Naive B cell (primary cell): ENCODE results near the gene ZNF487. TPM values are rescaled to one million over a fixed set of nuclear protein-coding genes. Genes with fewer than 3 reads are reported as not detected.
"Not testable (repeated sequence)": the region's sequence is repeated elsewhere in the genome, so short reads cannot be mapped to it uniquely, and the experiment has no call there.

Experiments used
- ATAC-seq, 2 donors: fragments of 150-1000 bp; cut with Tn5 transposase; 2 replicates each; pipeline ENCODE4 v1.10.0; 2021; ENCODE audit warnings: low read depth in 2 of 2, mild to moderate bottlenecking in 2 of 2, moderate library complexity in 2 of 2
- DNase-seq: peaks from one replicate; pipeline ENCODE4 v3.0.0; 2022
- H3K27ac Mint-ChIP-seq, 6 donors: one replicate each; pipeline ENCODE4 v1.8.0; 2020 to 2022; ENCODE audit warnings: mild to moderate bottlenecking in 6 of 6, mixed read lengths in 6 of 6, moderate library complexity in 5 of 6, inconsistent platforms in 2 of 6
- H3K27me3 Mint-ChIP-seq, 3 donors: one replicate each; pipeline ENCODE4 v1.8.0; 2021 to 2022; ENCODE audit warnings: mixed read lengths in 3 of 3, mild to moderate bottlenecking in 1 of 3
- H3K36me3 Mint-ChIP-seq, 2 donors: one replicate each; pipeline ENCODE4 v1.8.0; 2020 to 2022; ENCODE audit warnings: mixed read lengths in 2 of 2, inconsistent platforms in 1 of 2, mild to moderate bottlenecking in 1 of 2
- H3K4me1 Mint-ChIP-seq, 3 donors: one replicate each; pipeline ENCODE4 v1.8.0; 2020 to 2022; ENCODE audit warnings: mixed read lengths in 3 of 3, inconsistent platforms in 1 of 3, mild to moderate bottlenecking in 1 of 3, moderate library complexity in 1 of 3
- H3K4me3 Mint-ChIP-seq, 8 donors: one replicate each; pipeline ENCODE4 v1.8.0; 2020 to 2022; ENCODE audit warnings: mild to moderate bottlenecking in 8 of 8, mixed read lengths in 8 of 8, moderate library complexity in 8 of 8, inconsistent platforms in 2 of 8
- H3K9me3 Mint-ChIP-seq, 7 donors: one replicate each; pipeline ENCODE4 v1.8.0; 2020 to 2022; ENCODE audit warnings: mixed read lengths in 7 of 7, mild to moderate bottlenecking in 5 of 7, inconsistent platforms in 2 of 7, moderate library complexity in 1 of 7
- polyA plus RNA-seq, 6 donors: library from polyadenylated mRNA; unstranded; fragments of 300-500 nt; fragmentation: Illumina TruSeq; gene quantifications; one replicate each; pipeline ENCODE4 v1.2.3, GENCODE V29; 2021; ENCODE audit warnings: low read depth in 6 of 6

ZNF487 gene
- polyA plus RNA-seq, 6 donors from 2014 or later: 5.6 to 18.3 (median 9.2) TPM

DNA sequence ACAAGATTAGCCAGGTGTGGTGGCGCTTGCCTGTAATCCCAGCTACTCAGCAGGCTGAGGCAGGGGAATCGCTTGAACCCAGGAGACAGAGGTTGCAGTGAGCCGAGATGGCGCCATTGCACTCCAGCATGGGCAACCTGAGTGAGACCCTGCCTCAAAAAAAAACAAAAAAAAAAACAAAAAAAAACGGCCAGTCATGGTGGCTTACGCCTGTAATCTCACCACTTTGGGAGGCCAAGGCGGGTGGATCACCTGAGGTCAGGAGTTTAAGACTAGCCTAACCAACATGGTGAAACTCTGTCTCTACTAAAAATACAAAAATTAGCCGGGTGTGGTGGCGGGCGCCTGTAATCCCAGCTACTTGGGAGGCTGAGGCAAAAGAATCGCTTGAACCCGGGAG, 10.4 kb upstream of the ZNF487 start:
- peaks cover 3 to 26% (median 10%) of the 10 kb centered on the region in 3 donors for H3K4me1 Mint-ChIP-seq
- not testable (repeated sequence) for H3K36me3 Mint-ChIP-seq, DNase-seq, H3K27ac Mint-ChIP-seq, ATAC-seq, H3K27me3 Mint-ChIP-seq, H3K9me3 Mint-ChIP-seq
- H3K4me3 Mint-ChIP-seq: peak overlapping the region in 1 of 8 donors; percentile 1

DNA sequence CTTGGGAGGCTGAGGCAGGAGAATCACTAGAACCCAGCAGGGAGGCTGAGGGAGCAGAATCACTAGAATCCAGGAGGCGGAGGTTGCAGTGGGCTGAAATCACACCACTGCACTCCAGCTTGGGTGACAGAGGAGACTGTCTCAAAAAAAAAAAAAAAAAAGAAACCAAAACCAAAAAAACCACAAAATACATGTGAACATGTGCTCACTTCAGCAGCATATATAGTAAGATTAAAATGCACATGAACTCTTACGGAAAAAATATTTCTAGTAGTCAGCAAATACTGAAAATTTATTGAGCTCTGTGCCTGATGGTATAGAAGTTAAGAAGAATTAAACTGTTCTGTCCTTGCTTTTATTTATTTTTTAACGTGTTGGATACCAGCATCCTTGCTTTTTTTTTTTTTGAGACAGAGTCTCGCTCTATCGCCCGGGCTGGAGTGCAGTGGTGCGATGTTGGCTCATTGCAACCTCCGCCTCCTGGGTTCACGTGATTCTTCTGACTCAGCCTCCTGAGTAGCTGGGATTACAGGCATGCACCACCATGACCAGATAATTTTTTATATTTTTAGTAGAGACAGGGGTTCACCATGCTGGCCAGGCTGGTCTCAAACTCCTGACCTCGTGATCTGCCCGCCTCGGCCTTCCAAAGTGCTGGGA, 9.6 kb upstream of the ZNF487 start:
- peak overlapping the region; percentile 63 to 93 (median 84) for H3K27ac Mint-ChIP-seq

DNA sequence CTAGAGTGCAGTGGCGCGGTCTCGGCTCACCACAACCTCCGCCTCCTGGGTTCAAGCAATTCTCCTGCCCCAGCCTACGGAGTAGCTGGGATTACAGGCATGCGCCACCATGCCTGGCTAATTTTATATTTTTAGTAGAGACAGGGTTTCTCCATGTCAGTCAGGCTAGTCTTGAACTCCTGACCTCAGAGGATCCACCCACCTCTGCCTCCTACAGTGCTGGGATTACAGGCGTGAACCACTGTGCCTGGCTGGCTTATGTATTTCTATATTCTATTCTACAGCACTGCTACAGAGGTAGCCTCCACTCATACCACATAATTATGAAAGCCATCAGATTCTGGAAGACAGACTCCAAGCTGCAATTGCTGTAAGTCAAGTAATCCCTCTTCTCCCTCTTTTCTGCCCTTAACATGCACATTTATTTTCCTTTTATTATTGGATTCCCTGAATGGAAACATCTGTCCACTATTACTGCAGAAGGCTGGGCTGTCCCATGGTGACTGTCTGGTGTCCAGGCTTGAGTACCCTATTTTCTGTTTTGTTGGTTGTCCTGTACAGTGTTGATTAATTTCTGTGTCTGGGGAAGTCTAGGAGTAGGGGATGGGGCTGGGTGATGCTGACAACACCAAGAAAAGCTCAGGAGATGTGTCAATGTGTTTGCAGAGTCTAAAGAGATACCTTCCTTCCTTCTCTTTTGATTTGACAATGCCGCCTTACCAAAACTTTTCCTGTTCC, 5.8 kb upstream of the ZNF487 start:
- Mint-ChIP-seq H3K4me1 (peaks cover 0 to 22% (median 8%) of the 10 kb centered on the region in 3 donors), H3K27me3 (no peaks in the 10 kb centered on the region), H3K9me3 (no peaks in the 10 kb centered on the region), H3K27ac (peak overlapping the region in 2 of 6 donors; percentile 4 to 62), H3K4me3 (peak overlapping the region in 1 of 8 donors; percentile 54), H3K36me3 (no peaks in the 10 kb centered on the region)
- ATAC-seq: no peak
- DNase-seq: no peak

More for the DNA sequence above, 9.6 kb upstream of the ZNF487 start:
- ATAC-seq: peak; percentile 92 to 94
- Mint-ChIP-seq H3K4me1 (peaks cover 0 to 20% (median 8%) of the 10 kb centered on the region in 3 donors), H3K36me3 (no peaks in the 10 kb centered on the region), H3K27me3 (no peaks in the 10 kb centered on the region), H3K9me3 (no peaks in the 10 kb centered on the region), H3K4me3 (peak overlapping the region; percentile 13 to 86 (median 78))
- DNase-seq: peak; percentile 53

DNA sequence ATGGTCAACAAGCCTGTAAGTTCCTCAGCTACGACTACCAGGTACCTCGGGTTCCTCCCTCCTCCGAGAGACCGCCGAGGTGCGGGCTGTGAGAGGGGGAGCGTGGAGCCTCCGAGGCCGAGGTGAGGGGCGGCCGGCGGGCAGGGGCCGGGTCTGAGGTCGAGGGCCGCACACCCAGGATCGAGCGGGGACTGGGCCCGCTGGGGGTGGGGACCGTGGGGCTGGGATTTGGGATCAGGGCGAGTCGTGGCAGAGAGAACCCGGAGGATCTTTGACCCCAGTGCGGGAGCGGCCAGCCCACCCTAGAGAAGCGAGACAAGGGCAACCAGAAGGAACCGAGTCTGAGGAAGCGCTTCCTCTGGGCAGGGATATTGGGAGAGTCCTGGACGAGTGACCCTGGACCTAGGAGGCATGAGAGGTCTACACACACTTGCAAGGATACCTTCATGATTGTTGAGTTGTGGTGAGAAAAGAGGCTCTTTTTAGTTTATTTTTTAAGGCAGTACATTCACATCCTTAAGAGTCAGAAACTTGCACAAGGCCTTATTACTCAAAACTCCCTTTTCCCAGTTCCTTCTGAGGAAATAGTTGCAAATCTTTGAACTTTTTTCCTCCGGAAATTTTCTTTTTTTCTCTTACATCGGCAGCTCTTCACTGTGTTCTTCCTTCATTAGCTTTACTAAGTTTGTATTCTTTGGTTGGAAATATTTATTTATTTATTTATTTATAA, 395 bp downstream of the ZNF487 start:
- Mint-ChIP-seq H3K4me3 (peak overlapping the region; percentile 87 to 99 (median 97)), H3K4me1 (peaks cover 27 to 43% (median 39%) of the 10 kb centered on the region in 3 donors), H3K9me3 (no peaks in the 10 kb centered on the region), H3K36me3 (no peaks in the 10 kb centered on the region), H3K27me3 (no peaks in the 10 kb centered on the region), H3K27ac (peak overlapping the region; percentile 96 to 100 (median 99))
- ATAC-seq: peak; percentile 83 to 84
- DNase-seq: no peak

DNA sequence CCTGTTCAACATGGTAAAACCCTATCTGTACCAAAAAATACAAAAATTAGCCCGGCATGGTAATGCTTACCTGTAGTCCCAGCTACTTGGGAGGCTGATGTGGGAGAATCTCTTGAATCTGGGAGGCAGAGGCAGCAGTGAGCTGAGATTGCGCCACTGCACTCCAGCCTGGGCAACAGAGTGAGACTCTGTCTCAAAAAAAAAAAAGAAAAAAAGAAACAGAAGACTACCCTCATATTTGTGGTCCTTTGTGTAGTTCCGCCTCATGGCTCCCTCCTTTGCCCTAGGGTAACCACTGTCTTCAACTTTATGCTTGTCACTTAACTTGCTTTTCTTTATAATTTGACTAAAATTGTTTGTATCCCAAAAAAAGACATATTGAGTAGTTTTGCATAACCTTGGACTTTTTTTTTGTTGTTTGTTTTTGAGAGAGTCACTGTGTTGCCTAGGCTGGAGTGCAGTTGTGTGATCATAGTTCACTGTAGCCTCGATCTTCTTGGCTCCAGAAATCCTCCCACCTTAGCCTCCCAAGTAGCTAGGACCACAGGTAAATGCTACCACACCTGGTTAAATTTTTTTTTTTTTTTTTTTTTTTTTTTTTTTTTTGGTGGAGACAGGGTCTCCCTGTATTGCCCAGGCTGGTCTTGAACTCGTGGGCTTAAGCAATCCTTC, 3.7 kb downstream of the ZNF487 start:
- Mint-ChIP-seq H3K27ac (peak overlapping the region; percentile 21 to 84 (median 47)), H3K4me3 (peak overlapping the region in 5 of 8 donors; percentile 12 to 64 (median 37))

DNA sequence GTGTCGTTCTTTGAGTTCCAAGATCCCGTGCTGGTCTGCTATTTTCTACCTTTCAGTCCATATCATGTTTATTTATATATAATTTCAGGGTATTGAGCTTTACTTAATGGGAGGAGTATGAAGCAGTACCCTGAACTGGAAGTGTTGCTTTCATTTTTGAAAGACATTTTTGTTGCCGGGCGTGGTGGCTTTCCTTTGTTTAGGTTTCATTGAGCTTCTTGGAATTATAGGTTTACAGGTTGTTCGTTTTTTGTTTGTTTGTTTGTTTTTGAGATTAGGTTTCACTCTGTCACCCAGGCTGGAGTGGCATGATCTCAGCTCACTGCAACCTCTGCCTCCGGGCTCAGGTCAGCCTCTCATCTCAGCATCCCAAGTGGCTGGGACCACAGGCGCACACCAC, 7.4 kb downstream of the ZNF487 start:
- H3K27ac Mint-ChIP-seq: no peak overlapping the region
- DNase-seq (no peak), ATAC-seq (no peak)
- peaks cover 0 to 15% (median 0%) of the 10 kb centered on the region in 7 donors for H3K9me3 Mint-ChIP-seq
- no peak overlapping the region for H3K4me3 Mint-ChIP-seq
- H3K4me1 Mint-ChIP-seq: peaks cover 9 to 17% (median 15%) of the 10 kb centered on the region in 3 donors
- no peaks in the 10 kb centered on the region for H3K27me3 Mint-ChIP-seq
- peaks cover 0 to 9% of the 10 kb centered on the region in 2 donors for H3K36me3 Mint-ChIP-seq

More for the DNA sequence above, 3.7 kb downstream of the ZNF487 start:
- peaks cover 27 to 43% (median 36%) of the 10 kb centered on the region in 3 donors for H3K4me1 Mint-ChIP-seq
- ATAC-seq (no peak), DNase-seq (no peak)
- no peaks in the 10 kb centered on the region for H3K27me3 Mint-ChIP-seq
- H3K9me3 Mint-ChIP-seq: peaks cover 0 to 9% (median 0%) of the 10 kb centered on the region in 7 donors
- H3K36me3 Mint-ChIP-seq: peaks cover 0 to 9% of the 10 kb centered on the region in 2 donors

DNA sequence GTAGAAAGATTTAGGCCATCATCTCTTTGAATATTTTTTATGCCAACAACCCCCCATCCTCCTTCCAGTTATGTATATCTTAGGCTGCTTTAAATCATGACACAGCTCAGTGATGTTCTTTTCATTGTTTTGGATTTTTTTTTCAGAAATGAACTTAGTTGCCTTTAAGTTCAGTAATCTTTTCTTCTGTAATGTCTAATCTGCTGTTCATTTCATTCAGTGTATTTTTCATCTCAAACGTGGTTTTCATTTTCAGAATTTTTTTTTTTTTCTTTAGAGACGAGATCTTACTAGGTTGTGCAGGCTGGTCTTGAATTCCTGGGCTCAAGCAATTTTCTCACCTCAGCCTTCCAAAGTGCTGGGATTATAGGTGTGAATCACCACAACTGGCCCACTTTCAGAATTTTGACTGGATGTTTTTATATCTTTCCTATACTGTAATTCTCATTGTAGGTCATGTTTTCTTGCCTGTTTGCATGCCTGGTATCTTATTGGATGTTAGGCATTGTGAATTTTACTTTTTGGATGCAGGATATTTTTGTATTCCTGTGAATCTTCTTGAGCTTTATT, 8.1 kb downstream of the ZNF487 start:
- peaks cover 0 to 15% (median 0%) of the 10 kb centered on the region in 7 donors for H3K9me3 Mint-ChIP-seq
- H3K27ac Mint-ChIP-seq: no peak overlapping the region
- H3K36me3 Mint-ChIP-seq: peaks cover 0 to 9% of the 10 kb centered on the region in 2 donors
- no peak overlapping the region for H3K4me3 Mint-ChIP-seq
- DNase-seq (no peak), ATAC-seq (no peak)
- H3K27me3 Mint-ChIP-seq: no peaks in the 10 kb centered on the region
- peaks cover 4 to 14% (median 10%) of the 10 kb centered on the region in 3 donors for H3K4me1 Mint-ChIP-seq

DNA sequence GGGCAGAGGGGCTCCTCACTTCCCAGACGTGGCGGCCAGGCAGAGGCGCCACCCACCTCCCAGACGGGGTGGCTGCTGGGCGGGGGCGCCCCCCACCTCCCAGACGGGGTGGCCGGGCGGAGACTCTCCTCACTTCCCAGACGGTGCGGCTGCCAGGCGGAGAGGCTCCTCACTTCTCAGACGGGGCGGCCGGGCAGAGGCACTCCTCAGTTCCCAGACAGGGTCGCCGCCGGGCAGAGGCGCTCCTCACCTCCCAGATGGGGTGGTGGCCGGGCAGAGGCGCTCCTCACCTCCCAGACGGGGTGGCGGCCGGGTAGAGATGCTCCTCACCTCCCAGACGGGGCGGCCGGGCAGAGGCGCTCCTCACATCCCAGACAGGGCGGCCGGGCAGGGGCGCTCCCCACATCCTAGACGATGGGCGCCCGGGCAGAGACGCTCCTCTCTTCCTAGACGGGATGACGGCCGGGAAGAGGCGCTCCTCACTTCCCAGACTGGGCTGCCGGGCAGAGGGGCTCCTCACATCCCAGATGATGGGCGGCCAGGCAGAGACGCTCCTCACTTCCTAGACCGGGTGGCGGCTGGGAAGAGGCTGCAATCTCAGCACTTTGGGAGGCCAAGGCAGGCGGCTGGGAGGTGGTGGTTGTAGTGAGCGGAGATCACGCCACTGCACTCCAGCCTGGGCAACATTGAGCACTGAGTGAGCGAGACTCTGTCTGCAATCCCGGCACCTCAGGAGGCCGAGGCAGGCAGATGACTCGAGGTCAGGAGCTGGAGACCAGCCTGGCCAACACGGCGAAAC, 9.5 kb downstream of the ZNF487 start:
- not testable (repeated sequence) for H3K36me3 Mint-ChIP-seq, H3K4me3 Mint-ChIP-seq, ATAC-seq, DNase-seq, H3K27me3 Mint-ChIP-seq
- Mint-ChIP-seq H3K27ac (peak overlapping the region in 1 of 6 donors; percentile 81), H3K9me3 (peaks cover 0 to 15% (median 0%) of the 10 kb centered on the region in 7 donors), H3K4me1 (peaks cover 0 to 11% (median 4%) of the 10 kb centered on the region in 3 donors)

DNA sequence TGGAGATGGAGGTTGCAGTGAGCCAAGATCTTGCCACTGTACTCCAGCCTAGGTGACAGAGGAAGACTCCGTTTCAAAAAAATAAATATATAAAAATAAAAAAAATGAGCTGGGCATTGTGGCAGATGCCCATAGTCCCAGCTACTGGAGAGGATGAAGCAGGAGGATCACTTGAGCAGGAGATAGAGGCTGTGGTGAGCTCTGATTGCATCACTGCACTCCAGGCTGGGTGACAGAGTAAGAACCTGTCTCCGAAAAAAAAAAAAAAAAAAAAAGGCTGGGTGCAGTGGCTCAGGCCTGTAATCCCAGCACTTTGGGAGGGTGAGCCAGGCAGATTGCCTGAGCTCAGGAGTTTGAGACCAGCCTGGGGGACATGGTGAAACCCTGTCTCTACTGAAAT, 11.8 kb downstream of the ZNF487 start:
- DNase-seq (no peak), ATAC-seq (no peak)
- H3K36me3 Mint-ChIP-seq: peaks cover 0 to 9% of the 10 kb centered on the region in 2 donors
- no peak overlapping the region for H3K4me3 Mint-ChIP-seq
- H3K27ac Mint-ChIP-seq: peak overlapping the region in 3 of 6 donors; percentile 36 to 56 (median 54)
- H3K9me3 Mint-ChIP-seq: peaks cover 0 to 15% (median 0%) of the 10 kb centered on the region in 7 donors
- peaks cover 16 to 33% (median 27%) of the 10 kb centered on the region in 3 donors for H3K4me1 Mint-ChIP-seq
- H3K27me3 Mint-ChIP-seq: no peaks in the 10 kb centered on the region

DNA sequence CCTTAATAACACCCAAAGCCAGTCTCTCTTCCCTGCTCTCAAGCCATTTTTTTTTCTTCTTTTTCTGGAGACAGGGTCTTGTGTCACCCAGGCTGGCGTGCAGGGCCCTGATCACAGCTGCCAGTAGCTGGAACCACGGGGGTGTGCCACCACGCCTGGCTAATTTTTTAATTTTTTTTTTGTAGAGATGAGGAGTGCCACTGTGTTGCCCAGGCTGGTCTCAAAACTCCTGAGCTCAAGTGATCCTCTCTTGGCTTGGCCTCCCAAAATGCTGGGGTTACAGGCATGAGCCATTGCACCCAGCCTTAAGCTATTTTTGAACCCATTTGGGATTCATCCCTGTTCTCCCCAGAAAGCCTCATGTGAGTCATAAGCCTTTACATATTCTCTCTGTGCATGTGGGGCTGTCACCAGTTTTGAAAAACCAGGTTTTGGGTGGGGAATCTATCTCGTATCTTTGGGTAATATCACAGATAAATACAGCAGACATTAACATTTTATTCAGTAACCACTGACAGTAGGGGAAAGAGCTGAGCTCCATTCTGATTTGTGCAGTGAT, 15.5 kb downstream of the ZNF487 start:
- ATAC-seq (no peak), DNase-seq (no peak)
- Mint-ChIP-seq H3K4me3 (peak overlapping the region; percentile 81 to 93 (median 88)), H3K27ac (peak overlapping the region; percentile 96 to 98 (median 98)), H3K36me3 (no peaks in the 10 kb centered on the region), H3K9me3 (peaks cover 0 to 3% (median 0%) of the 10 kb centered on the region in 7 donors), H3K27me3 (no peaks in the 10 kb centered on the region), H3K4me1 (peaks cover 24 to 58% (median 53%) of the 10 kb centered on the region in 3 donors)

DNA sequence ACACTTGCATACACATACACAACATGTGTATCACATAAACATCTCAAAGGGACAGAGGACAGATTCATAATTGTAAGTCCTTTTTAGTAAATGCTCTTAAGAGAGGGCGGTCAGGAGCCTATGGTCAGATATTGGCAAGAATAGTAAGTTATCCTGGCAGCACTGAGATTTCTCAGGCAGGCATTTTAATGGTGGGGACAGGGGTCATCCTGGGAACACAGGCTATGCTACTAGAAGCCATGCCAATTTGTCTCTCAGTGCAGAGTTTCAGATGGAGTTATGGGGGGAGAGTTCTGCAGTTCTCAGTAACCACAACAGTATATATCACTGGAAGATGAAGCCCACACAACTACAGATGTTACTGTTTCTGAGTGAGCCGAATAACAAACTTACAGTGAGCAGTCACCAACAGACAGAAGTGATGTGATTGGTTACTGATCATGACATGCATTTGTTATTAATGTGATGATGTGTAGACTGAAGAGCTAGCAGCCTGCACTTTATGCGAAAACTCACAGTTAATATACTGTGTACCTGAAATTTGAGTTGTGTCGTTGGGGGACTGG, 16.4 kb downstream of the ZNF487 start:
- ATAC-seq: no peak
- Mint-ChIP-seq H3K36me3 (no peaks in the 10 kb centered on the region), H3K4me1 (peaks cover 24 to 61% (median 49%) of the 10 kb centered on the region in 3 donors), H3K27me3 (no peaks in the 10 kb centered on the region), H3K4me3 (peak overlapping the region in 7 of 8 donors; percentile 81 to 93 (median 90)), H3K27ac (peak overlapping the region; percentile 44 to 98 (median 98)), H3K9me3 (no peaks in the 10 kb centered on the region)
- no peak for DNase-seq
